ENCODE data around the gene DHRS11. TPM values are rescaled to one million over a fixed set of nuclear protein-coding genes. Genes with fewer than 3 reads are reported as not detected.

Gene DHRS11
- total RNA-seq, 1 experiment from 2014 or later: 8.7 TPM

DNA sequence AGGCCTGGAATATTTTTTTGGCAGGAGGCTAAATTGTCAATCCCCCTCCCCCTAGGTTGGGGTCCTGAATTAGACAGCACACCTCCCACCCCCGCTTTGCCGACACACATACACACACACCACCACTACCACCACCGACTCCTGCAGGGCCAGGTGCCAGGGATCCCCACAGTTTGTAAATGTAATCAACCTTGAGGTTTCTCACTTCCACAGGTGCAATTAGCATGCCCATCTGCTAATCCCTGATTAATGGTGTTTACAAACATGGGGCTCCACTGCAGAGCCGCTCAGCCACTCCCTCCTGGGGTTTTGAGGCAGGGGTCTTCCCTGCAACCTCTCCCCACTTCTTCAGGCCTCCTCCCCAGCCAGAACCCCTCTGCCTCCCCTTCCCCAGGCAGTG, 21.5 kb downstream of the DHRS11 start:
- no peak for DNase-seq (ENCODE audit: low read depth)

DNA sequence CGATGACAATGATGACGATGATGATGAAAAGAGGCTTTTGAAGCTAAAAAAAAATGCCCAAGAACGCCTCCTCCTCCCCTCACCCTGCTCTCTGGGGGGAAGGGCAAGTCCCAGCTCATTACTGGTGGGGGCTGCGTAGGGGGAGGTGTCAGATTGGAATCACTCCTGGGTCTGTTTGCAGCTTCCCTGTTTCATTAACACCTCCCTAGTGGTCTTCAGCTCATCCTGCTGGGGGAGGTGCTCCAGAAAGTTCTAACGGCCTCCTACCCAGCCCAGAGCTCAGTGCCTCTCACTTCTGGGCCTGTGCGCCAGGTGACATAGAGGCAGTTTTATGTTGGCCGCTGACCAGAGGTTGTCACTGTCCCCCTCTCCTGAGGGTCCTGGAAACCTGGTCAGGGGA, 22.4 kb downstream of the DHRS11 start:
- no peak for DNase-seq (ENCODE audit: low read depth)

DNA sequence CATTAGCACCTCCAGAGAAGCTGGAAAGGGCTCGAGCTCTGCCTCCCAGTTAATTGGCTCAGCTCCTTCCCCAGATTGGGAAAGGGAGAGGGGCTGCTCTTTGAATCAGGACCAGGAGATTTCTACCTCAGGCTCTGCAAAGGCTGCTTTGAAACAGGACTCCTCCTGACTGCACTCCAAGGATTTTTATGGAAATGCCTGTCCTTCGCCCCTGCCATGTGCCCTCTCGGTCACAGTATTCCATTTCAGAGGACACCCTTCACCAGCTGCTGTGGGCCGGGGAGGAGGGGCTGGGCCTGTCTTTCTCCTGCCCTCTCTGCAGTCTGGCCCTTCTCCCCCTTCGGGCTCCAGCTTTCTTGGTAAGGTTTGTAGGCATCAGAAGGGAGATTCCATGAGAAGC, 23.3 kb downstream of the DHRS11 start:
- DNase-seq (ENCODE audit: low read depth): no peak

DNA sequence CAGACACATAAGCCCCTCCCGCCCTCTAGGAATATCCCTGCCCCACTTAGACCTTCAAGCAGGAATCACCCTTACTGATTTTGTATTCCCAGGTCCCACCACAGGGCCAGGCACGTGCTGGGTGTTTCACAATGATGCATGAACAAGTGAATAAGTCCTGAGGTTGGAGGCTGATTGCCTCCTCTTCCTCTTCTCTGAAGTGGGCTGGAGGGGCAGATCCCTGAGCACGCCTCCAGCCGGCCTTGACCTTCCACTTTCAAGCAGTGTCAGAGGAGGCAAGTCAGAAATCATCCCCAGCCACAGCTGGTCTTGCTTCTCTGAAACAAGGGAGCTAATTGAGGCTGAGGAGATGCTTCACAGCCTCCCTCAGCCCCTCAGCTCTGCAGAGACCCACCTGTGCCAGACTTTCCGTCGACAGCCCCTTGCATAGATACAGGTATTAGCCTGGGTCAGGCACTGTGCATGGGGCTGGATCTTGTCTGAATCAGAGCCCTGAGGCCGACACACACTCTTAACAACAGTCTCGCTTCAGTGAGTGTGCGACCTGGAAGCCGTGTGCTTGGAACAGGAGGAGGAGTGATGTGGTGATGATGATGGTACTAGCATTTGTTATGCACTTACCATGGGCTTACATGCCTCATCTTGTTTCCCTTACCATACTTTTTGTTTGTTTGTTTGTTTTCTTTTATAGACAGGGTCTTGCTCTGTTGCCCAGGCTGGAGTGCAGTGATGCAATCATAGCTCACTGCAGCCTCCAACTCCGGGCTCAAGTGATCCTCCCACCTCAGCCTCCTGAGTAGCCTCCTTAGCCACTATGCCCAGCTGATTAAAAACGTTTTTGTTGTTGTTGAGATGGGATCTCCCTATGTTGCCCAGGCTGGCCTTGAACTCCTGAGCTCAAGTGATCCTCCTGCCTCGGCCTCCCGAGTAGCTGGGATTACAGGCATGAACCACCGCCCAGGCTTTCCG, 24.7 kb downstream of the DHRS11 start:
- DNase-seq (ENCODE audit: low read depth): no peak

DNA sequence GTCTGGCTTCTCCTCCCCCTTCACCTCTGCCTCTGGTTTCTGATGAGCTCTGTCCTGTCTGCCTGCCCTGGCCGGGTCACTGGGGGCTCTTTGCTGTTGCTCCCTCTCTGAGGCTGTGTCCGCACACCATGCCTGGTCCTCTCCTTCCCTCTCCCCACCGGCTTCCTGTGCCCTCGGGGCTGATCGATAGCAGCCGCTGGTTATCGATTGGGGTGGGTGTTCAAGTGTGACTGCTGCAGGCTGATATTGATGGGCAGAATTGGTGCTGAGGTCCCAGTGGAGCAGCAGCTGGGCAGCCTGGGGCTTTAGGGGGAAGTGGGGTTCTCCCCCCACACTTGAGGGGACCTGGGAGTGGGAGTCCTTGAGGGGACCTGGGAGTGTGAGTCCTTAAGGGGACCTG, 26.1 kb downstream of the DHRS11 start:
- DNase-seq (ENCODE audit: low read depth): no peak

DNA sequence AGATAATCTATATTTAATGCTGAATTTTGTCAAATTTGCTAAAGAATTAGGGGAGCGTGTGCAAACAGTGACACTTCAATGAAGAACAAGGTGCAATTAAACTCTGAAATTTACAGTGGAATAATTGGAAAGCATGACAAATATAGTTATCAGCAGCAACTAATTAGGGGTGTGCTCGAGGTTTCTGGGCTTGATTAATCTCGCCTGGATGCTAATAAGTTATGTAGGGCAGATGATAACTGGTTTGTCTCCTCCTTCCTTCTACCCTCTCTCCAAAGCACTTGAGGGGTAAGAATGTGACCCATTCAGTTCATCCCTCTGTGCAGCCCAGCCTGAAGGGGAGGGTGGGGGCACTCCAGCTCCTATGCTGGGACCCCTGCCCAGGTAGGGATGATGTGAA, 31.6 kb downstream of the DHRS11 start:
- DNase-seq (ENCODE audit: low read depth): no peak

DNA sequence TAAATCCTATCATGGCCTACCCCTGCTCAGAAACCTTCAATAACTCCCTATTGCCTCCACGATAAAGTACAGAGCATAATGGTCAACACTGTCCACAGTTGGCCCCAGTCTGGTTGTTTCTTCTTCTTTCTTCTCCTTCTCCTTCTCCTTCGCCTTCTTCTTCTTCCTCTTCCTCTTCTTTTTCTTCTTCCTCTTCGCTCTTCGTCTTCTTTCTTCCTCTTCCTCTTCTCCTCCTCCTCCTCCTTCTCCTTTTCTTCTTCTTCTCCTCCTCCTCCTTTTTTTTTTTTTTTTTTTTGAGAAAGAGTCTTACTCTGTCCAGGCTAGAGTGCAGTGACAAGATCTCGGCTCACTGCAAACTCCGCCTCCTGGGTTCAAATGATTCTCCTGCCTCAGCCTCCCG, 33.5 kb downstream of the DHRS11 start:
- no peak for DNase-seq (ENCODE audit: low read depth)

DNA sequence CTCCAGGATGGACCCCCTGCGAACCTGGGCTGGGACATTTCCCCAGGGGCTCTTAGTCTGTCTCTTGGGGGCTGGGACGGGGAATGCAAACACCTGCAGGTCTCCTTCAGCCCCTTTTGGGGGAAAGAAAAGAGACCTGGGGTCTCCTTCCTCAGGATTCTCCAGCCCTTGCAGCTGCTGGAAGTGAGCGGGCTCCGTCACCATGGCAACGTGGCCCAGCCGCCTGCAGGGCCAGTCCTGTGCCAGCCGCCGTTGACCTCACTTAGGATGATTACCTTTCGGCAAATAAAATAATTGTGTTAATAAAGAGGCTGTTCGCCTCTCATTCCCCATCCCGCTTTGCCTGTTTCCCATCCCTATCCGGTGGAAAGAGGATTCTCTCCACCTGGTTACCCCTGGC, 35.4 kb downstream of the DHRS11 start:
- no peak for DNase-seq (ENCODE audit: low read depth)

DNA sequence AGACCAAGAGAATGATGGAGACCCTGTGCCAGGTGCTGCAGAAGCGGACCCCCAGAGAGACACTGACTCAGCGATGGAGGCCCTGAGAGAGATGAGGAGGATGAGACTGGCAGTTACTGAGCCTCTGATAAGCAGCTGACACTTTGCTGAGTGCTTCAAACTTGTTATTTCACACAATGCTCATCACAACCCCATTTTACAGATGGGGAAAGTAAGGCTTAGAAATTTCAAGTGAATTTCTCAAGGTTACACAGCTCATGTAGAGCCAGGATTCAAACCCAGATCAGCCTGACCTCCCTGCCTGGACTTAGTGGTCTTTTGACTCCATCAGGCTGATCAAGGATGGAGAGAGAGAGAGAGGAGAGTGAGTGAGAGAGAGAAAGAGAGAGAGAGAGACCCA, 36.9 kb downstream of the DHRS11 start:
- no peak for DNase-seq (ENCODE audit: low read depth)

DNA sequence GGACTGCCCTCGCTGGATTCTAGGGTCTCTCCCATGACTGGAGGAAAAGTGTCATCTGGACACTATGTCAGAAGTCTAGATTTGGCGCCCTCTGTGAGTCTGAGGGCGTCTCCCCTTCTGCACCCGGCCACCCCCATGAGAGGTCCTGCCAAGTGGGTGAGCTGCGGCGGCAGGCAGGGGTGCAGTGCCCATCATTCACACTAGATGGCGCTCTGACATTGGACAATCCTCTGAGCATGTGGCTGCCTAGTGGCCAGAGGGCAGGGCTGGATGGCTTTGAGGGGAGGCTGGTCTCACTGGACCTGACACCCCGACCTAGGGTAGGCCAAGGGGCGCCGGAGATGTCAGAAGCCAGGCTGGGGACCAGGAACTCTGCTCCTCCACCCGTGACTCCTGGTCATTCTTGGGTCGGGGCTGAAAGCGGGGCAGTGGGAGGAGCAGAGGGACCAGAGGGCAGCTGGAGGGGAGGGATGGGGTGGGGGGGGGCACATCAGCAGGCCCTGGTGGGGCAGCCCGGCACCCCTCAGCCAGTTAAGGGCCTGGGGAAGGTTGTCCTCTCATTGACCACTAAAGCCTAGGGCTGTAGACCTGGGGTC, 37.7 kb downstream of the DHRS11 start:
- peak; percentile 49 for DNase-seq (ENCODE audit: low read depth)

DNA sequence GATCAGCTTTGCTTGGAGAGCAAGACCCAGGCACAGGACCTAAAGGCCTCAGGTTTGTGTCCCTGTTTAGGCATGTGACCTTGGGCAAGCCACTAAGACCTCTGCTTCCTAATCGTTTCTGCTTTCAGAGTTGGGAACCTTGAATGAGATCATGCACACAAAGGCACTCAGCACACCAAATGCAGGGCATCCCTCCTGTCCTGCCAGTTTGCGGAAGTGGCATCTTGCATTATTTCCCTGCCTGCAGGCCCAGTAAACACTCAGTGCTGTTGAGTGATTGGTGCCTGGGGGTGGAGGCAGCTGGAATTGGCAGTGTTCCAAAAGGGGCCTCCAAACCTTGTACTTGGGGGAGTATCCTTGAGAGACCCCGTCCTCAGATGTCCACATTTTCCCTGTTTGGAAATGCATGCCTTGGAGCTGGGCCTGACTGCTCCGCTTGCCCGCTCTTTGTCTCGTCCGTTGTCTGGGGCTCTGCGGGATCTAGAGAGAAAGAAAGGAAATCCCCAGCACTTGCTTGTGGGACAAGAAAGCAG, 38.4 kb downstream of the DHRS11 start:
- DNase-seq (ENCODE audit: low read depth): no peak

DNA sequence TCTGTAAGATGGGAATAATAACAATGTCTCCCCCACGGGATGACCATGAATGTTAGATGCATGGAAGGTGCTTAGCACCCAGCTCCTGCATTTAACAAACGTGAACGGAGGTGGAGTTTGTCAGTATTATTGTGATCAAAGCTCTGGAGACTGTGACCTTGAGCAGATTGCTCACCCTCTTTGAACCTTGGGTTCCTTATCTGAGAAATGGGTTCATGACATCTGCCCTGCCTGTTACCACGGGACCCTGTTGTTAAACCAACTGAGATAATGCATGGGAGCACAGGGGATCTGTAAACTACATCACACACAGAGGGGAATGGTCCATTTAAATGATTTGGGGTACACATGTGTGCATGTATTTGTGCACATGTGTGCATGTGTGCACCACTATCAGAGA, 39.3 kb downstream of the DHRS11 start:
- no peak for DNase-seq (ENCODE audit: low read depth)

DNA sequence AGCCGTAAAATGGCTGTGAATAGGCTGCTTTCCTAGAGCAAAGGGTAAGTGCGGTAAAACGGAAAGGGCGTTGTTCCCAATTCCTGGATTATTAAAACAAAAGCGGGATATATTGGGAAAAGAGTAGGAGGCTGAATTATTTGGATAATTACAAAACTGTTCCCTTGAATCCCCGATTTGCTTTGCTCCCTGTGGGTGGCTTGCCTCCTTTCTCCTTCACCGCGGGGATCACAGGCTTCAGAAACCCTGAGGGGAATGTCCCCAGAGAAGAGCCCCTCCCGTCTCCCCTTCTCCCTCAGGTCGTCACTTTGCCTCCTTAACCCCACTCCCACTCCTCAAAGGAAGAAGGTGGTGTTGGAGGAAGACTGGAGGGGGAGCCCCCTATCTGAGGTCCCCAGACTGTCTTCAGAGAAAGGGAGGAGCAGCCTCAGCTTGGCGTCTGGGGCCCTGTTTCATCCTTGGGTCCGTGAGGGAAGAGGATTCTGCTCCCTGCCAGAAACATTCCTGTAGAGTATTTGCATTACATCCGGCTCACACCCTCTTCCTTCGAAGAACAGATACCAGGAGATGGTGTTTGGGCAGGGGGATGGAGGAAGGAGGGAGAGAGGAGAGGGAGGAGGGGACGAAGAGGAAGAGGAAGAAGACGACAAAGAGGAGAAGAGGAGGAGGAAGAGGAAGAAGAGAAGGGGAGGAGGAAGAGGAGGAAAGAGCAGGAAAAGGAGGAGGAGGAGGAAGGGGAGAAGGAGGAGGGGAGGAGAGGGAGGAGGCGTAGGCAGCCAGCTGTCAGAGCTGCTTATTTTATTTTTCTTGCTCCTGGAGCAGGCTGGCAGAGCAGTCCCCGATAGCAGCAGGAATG, 41.5 kb downstream of the DHRS11 start:
- no peak for DNase-seq (ENCODE audit: low read depth)

DNA sequence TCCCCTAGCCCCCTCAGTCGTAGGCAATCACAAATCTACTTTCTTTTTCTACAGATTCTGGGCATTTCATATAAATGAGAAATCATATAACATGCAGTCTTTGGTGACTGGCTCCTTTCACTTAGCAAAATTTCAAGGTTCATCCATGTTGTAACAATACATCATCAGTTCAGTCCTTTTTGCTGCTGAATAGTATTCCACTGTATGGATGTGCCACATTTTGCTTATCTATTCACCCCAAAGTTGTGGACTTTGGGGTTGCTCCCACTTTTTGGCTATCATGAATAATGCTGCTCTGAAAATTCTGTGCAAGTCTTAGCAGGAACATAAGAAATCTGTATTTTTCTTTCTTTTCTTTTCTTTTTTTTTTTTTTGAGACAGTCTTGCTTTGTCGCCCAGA, 48.7 kb downstream of the DHRS11 start:
- no peak for DNase-seq (ENCODE audit: low read depth)

DNA sequence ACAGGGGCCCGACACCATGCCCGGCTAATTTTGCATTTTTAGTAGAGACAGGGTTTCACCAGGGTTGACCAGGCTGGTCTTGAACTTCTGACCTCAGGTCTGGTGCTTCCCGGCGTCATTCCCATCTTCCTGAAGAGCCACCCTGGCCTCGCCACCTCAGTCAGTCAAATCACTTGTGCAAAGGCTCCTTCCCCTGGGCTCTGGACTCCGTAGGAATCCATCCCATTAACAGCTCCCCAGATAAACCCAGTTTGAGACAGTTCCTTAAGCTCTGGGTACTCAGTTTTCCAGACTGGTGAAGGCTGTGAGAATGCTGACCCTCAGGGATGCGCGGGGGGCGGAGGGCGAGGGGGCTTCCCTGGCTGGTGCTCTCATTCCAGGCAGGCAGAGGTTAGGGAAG, 49.2 kb downstream of the DHRS11 start:
- DNase-seq (ENCODE audit: low read depth): no peak

DNA sequence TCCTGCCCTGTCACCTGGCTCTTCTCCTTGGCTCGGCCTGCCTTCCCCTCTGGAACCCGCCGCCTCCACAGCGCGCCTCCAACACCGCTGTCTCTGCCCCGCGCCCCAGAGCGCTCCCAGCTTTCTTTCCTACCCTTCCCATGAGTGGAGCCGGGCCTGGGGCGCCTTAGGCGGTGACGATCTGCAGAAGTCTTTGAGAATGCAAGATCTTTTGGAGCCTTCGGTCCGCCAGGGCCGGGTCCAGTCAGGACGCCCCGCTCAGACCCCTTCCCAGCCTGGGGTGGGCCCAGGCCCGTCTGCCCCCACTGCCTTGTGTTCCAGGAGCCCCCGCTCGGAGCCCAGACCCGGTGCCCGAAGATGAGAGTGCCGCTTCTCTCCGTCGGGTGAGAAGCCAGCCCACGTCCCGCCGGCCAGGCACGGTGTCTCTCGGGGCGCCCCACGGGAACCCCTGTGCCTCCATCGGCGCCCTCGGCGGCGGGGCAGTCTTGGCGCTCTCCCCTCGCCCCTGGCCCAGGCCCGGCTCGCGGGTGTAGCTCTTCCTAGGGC, 49.7 kb downstream of the DHRS11 start:
- no peak for DNase-seq (ENCODE audit: low read depth)

DNA sequence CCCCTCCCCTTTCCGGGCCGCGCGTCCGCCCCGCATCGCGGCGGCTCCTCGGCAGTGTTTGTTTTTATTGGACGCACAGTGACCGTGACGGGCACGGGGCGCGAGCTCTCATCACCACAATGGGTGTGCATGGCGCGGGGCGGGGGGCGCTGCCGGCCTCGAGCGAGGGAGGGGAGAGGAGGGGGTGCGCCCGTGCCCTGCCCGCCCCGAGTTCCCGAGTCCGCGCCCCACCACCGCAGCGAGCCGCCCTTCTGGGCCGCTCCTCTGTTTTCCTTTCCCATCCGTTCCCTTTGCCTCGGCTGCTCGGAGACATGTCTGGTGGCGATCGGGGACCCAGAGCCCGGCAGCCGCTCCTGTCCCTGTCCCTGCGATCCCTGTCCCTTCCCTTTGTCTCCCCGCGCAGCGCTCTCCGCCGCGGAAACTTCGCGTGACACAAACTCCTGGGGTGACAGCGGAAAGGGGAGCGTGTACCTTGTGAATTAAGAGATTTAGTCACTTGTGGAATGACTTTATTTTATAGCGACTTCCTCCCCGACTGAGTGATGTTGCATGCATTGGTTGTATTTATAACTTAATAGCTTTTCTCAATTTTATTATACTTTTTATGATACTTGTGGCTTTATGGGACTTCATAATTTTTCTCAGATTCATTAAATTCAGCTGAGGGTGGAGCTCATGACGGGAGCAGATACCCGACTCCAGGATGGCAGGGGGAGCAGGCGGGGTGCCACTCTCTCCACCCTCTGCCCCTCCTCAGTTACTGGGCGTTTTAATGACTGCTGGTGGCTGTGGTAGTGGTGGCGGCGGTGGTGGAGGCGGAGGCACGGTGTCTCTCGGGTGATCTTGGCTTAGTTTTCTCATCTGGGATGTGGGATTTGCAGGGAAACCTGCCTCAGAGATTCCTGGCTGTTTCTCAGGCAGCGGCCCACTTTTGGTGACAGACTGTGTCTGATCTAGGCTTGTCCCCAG, 50.5 kb downstream of the DHRS11 start:
- no peak for DNase-seq (ENCODE audit: low read depth)

DNA sequence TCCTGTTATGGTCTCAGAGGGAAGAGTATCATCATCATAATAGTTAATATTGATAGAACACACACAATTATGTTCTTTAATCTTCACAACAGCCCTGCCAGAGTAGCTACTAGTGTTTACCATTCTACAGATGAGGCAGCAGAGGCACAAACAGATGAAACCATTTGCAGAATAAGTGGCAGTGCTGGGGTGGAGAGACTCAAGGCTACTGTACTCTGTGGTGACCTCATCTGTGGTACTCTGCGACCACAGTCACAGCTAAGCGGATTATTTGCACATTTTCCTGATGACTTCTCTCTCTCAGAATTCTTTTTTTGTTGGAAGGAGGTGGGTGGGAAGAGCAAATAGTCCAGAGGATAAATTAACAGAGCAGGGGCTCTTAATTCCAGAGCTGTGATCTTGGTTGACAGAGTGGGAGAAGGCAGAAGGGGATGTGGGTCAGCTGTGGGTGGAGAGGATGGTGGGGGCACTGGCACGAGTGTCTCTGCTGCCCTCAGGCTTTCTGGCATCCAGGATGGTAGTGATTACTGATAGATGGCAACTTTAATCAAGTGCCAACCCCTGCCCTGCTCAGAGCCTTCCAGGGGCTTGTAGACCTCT, 51.5 kb downstream of the DHRS11 start:
- no peak for DNase-seq (ENCODE audit: low read depth)

DNA sequence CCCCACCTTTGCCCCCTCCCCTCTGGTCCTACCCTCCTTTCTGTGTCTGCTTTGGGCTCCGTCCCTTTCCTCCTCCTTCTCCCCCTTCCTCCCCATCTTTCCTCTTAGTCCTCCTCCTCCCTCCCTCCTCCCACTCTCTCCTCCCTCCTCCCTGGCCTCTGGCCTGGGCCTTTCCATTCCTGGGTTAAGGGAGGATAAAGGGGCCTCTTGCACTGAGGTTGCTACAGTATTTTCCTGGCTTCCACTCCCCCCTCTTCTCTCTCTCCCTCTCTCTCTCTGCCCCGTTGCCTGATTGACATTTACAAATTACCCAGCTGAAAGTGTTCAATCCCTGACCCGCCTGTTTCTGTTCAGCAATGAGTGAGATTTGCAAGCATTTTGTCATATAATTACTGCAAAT, 53.7 kb downstream of the DHRS11 start:
- DNase-seq (ENCODE audit: low read depth): no peak

DNA sequence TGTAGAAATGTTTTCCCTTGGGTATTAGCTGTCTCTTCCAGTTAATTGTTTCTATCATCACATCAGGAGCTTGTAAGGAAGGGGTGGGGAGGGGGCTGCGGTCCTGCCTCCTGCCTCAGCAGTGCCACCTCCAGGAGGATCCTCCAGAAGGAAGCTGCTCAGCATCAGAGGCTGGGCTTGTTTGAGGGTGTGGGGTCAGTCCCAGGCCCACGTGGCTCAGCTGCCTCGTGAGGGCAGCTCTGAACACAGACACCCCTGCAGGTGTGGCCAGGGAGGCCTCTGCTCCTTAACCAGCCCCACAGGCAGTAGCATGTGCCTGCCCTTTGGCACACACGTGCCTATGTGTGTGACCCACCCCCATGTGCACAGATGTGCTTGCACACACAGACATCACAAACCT, 56.0 kb downstream of the DHRS11 start:
- no peak for DNase-seq (ENCODE audit: low read depth)

Measured in LHCN-M2 (cell line).